ENCODE data around the gene MYO1D.
"Not testable (repeated sequence)": the region's sequence is repeated elsewhere in the genome, so short reads cannot be mapped to it uniquely, and the experiment has no call there.

The MYO1D gene

DNA sequence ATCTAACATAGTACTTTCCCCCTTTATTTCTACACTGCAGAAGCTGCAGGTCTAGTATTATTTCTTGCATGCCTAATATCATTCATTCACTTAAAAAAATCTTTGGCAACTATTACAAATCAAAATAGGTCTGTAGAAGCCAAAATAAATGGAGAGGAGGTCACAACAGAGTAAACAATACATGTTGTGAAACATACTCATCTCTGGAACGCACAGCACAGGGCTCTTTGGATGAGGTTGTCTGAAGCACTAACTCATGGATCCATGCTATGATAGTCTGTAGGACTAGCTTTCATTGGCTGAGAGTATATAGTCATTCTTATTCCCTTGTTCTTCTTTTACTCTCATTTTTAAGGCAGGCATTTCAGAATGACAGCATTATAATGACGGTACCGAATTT, 21.3 kb downstream of the MYO1D start:
- no peak for DNase-seq (ENCODE audit: low read depth in 2 of 2)

DNA sequence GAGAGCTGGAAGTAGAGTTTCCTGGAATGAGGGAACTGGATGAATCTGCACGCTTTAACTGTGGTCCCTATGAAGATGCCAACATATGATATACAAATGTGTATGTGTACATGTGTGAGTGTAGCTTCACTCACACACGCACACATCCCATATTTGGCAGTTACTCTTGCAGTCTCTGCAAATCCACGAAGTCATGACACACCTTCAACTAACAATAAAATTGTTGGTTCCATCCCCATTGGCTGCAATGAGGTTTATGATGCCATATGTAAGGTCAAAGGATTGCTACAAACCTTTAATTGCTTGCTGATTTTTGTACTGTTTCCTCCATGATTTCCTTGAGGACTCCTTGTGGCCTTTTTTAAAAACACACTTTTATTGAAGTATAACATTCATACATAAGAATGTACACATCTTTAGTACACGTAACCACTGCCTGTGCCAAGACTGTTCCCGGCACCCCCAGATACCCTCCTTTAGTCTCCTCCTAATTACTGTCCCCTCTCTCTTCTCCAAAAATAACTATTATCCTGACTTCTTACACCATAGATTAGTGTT, 22.0 kb downstream of the MYO1D start:
- no peak for DNase-seq (ENCODE audit: low read depth in 2 of 2)

DNA sequence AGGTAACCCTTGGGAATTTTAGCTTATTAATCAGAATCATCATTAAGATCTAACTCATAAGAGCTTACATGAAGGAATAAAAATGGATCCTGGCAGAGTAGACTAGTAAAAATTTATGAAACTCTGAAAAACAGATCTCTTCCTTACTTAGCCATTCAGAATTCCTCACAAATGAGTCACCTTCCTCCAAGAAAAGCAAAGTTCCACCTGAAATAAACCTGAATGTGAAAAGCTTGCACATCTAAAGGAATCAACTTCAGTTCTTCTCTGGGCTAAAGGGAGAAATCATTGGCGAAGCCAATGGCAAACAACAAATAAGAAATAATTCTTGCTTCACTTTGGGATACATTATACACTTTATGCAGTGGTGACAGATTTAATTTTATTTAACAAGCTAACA, 22.7 kb downstream of the MYO1D start:
- no peak for DNase-seq (ENCODE audit: low read depth in 2 of 2)

DNA sequence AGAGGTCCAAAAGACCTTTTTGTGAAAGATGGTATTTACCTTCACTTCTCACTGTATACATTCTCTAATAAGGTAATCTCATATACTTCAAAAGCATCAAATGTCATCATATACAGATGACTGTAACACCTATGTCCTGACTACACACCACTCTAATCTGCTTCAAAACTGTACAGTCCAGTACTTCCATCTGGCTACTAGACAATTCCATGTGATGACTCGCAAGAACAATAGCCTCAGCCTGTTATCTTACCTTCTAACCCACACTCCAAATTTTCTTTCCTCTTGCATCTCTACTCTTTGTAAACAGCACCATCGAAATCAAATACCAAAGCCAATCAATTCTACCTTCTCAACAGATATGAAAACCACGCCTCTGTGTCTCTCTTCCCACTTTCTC, 24.1 kb downstream of the MYO1D start:
- no peak for DNase-seq (ENCODE audit: low read depth in 2 of 2)

DNA sequence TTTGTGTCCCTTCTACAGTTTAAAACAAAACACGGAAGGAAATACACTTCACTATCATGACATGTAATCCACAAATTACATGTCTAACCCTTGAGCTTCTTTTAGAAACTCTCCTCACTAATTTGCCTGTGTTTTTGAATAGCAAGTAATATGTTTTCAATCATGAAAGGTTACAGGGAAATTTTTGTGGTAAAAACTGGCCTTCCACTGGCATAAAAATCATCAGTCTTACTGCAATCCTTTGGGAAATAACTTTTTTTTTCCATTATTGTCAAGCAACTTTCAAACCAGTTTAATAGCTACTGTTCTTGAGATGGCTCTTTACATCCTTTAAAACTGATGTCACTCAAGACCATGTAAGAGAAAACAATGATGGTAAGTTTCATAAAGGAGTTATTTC, 27.0 kb downstream of the MYO1D start:
- DNase-seq (ENCODE audit: low read depth in 2 of 2) = no peak

DNA sequence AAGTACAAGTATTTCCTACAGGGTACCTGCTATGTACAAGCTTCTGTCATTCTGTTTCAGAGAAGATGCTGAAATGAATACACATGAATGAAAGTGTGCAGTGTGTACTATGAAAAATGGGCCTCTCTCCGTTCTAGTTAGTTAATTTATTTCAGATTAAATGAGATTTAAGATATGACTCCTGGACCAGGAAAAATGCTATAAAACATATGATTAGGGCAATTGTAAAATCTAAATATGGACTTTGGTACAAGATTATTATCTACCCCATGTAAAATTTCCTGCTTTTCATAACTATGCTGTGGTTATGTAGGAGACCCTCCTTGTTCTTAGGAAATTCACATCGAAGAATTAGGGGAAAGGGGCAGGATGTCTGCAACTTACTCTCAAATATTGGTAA, 28.9 kb downstream of the MYO1D start:
- no peak for DNase-seq (ENCODE audit: low read depth in 2 of 2)

DNA sequence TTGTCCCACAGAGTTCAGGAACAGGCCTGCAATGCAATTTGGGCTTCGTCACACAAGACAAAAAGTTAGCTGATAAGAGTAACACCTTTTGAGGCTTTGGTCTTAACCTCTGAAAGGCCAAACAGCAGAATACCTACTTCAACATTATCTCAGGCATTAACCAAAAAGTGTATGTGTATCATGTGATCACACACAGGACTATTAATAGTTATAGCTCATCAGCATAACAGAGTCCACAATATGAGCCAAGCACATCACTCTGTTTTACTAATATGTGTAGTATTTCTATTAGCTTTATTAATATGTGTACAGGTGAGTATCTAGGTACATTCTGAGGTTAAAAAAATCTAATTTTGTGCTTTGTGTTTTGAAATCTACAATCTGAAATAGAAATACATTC, 30.8 kb downstream of the MYO1D start:
- DNase-seq (ENCODE audit: low read depth in 2 of 2) = no peak

DNA sequence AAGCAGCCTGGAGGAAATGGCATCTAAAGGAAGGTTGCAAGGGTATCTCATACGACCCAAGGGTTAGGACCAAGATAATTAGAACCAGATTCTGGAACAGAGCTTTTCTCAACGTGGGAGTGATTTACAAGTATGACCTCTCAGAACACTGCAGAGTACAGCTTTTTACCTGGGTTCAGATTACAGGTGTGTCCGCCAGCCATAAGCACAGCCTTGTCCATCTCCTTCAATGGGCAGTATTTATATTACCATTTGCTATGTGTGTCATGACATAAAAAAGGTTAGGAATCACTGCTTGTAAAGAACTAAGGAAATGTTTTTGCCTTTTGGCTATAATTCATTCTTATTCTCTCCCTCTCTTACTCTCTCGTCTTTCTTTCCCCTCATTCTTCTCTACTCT, 36.7 kb downstream of the MYO1D start:
- DNase-seq (ENCODE audit: low read depth in 2 of 2) = no peak

DNA sequence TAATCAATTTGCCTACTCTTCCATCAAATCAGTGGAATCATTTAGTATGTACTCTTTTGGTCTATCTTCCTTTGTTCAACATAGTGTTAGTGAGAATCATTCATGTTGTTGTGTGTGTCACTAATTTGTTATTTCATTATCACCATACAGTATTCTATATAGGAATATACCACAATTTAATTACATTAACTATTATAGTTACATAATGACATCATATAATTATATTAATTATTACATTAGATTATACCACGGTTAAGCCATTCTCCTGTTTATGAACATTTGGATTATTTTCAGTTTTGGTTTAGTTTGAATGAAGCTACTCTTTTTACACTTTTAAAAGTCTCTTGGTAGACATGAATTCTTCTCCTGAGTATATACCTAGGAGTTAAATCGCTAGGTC, 40.4 kb downstream of the MYO1D start:
- no peak for DNase-seq (ENCODE audit: low read depth in 2 of 2)

DNA sequence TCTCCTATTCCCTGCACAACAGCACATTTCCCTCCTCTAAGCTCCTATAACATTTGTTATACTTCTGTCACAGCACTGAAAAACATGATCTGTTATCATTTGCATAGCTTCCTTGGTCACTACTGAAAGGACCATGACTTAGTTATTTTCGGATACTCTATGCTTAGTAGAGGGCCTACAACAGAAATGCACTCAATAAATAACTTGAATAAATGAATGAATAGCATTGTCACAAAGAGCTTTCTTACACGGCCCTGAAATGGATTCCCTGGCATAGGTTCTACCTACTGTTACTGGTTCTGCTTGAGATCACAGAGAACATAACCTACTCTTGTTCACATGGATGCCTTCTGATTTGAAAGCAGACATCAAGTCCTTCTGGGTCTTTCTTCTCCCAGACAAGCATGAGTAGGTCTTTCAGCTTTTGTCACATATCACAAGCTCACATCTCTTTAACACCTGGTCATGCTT, 41.6 kb downstream of the MYO1D start:
- no peak for DNase-seq (ENCODE audit: low read depth in 2 of 2)

DNA sequence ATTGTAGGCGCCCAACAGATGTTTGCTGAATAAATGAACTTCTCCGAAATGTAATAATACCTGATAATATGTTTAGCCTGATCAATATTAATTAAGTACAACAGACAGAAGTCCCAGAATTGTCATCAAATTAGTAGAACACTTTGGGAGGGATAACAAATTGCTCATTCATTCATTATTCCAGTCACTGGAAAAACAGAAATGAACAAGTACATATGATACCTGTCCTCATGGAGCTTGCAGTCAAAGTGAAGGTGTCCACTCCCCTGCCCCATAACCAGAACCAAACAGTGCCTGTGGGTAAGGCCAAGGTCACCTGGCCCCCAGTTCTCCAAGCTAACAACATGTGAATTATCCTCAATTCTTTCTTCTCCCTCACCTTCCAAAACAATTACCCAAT, 42.8 kb downstream of the MYO1D start:
- DNase-seq (ENCODE audit: low read depth in 2 of 2) = no peak

DNA sequence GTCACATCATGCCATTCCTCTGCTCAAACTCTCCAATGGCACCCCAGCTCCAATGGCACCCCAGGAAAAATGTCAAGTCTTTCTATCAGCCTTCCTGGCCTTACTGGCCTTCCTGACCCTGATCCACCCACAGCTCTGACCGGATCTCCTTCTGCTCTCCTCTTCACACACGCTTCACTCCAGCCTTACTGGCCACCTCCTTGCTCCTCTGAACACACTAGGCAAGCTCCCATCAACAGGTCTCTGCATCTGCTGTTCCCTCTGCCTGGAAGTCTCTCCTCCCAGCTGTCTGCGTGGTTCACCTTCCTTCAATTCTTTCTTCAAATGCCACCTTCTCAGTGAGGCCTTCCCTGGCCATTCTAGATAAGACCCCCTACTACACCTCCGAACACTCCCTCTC, 43.4 kb downstream of the MYO1D start:
- no peak for DNase-seq (ENCODE audit: low read depth in 2 of 2)

DNA sequence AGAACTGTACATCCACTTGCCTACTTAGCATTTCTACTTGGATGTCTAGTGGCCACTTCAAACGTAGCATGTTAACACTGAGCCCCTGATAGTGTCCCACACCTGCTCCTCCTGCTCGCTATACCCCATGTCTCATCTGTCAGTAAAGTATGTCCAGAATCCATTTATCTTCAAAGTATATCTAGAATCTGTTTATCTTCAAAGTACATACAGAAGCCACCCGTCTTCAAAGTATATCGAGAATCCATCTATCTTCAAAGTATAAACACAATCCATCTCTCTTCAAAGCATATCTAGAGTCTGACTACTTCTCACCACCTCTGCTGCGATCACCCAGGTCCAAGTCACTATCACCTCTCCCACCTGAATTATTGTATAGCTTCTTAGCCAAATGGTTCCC, 43.8 kb downstream of the MYO1D start:
- DNase-seq (ENCODE audit: low read depth in 2 of 2) = no peak

DNA sequence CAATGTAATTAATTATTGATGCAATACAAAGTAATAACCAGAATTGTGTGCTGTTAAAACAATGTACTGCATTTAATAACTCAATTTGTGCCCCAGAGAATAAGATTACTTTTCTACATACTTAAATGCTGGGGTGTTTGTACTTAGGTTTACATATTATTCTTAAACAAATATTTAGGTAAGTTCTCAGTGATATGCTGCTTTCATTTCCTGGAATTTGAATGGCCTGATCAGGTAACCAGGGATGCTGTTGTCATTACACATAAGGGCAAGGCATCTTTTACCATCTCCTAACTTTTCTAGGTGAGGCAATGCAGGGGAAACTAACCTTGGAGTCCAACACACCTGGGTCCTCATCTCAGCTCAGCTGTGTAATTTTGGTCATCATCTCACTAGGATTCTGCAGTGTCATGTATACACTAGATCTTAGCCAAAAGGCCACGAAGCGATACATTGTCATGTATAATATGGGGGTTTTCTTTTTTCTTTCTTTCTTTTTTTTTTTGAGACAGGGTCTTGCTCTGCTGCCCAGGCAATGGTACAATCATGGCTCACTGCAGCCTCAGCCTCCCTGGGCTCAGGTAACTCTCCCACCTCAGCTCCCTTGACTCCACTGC, 45.2 kb downstream of the MYO1D start:
- DNase-seq (ENCODE audit: low read depth in 2 of 2) = no peak

DNA sequence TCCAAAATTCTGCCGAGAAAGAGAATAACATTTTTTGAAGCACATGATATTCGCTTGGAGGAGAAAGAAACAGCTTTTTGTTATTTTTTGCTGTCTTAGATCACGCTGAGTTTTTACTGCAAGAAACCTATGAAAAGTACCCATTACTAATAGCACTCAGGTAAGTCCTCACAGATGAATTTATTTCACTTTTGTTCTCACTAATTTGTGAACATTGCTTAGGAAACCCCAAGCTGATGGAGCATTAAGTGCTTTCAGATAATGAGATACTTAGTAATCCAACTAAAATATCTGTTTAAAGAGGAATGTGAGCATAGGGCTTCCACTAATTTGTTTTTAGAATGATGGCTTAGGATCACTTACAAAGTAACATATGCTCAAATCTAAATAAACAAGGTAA, 45.7 kb downstream of the MYO1D start:
- DNase-seq (ENCODE audit: low read depth in 2 of 2) = no peak

DNA sequence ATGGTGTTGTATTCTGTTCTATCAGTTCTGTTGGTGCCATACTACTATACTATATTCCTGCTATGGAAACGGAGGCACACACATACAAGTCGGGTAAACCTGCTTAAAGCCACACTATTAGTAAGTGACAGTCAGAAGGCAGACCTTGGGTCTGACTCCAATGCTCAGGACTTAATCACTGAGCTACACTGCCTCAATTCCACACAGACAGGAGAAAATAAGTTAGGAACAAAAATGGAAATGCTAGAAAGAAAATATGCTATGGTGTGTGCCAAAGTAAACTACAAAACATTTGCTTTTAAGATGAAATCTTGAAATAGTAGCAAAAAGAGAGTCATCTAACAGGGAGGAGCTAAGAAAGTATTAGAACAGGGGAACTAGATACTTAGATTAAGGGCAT, 48.1 kb downstream of the MYO1D start:
- no peak for DNase-seq (ENCODE audit: low read depth in 2 of 2)

DNA sequence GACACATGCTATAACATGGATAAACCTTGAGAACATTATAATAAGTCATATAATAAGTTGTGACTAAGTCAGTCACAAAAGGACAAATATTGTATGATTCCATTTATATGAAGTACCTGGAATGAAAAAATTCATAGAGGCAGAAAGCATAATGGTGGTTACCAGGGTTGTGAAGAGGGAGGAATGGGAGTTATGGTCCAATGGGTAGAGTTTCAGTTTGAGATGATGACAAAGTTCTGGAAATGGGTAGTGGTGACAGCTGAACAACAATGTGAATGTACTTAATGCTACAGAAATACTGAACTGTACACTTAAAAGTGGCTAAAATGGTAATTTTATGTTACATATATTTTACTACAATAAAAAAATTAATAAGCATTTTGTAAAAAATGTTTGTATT, 49.7 kb downstream of the MYO1D start:
- no peak for DNase-seq (ENCODE audit: low read depth in 2 of 2)

DNA sequence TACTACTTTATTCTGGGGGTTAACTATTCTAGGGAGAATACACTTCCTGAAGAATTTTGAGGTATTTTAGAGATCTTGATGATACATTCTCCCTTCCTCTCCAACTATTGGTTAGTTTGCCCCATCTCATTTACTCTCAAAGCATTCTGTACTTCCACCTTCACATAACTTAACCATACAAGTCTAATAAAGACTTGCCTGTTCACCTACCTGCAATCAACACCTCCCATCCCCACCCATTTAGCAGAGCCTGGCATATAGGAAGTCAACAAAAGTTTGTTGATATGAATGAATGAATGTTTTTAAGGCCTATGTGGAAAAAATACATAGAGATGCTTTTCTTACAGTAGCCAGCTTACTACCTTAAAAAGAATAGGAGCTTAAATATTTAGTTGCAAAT, 50.8 kb downstream of the MYO1D start:
- DNase-seq (ENCODE audit: low read depth in 2 of 2) = no peak

DNA sequence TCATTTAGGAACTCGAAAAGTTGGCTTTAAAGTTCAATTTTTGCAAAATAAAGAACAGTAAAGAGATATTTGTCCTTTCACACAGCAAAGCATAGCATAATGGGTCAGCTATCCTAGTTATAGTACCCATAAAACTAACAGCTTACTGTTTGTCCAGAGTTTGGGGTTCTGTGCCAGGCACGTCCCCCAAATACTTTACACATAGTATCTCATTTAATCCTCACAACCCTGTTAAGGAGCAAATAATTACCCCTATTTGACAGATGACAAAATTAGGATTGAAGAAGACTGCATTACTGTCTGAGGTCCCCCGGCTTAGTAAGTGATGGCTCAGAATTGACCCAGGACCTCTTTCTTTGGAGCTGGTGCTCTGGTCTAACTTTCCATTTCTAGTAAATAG, 52.6 kb downstream of the MYO1D start:
- DNase-seq (ENCODE audit: low read depth in 2 of 2) = no peak

DNA sequence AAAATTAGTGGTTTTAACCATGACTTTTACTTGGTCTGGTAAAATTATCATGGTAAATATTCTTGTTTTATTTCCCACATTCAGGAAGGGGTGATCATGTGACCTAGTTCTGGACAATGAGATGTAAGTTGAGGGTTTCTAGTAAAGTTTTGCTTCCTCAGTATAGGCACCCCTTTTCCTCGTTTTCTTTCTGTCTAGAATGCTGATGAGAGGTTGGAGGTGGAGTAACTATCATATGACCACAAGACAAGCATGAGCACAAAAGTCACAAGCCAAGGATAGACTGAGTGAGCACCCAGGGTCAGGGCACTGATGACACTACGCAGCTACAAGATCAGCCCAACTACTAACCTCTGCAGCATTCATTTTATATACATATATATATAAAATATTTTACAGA, 53.9 kb downstream of the MYO1D start:
- no peak for DNase-seq (ENCODE audit: low read depth in 2 of 2)

DNA sequence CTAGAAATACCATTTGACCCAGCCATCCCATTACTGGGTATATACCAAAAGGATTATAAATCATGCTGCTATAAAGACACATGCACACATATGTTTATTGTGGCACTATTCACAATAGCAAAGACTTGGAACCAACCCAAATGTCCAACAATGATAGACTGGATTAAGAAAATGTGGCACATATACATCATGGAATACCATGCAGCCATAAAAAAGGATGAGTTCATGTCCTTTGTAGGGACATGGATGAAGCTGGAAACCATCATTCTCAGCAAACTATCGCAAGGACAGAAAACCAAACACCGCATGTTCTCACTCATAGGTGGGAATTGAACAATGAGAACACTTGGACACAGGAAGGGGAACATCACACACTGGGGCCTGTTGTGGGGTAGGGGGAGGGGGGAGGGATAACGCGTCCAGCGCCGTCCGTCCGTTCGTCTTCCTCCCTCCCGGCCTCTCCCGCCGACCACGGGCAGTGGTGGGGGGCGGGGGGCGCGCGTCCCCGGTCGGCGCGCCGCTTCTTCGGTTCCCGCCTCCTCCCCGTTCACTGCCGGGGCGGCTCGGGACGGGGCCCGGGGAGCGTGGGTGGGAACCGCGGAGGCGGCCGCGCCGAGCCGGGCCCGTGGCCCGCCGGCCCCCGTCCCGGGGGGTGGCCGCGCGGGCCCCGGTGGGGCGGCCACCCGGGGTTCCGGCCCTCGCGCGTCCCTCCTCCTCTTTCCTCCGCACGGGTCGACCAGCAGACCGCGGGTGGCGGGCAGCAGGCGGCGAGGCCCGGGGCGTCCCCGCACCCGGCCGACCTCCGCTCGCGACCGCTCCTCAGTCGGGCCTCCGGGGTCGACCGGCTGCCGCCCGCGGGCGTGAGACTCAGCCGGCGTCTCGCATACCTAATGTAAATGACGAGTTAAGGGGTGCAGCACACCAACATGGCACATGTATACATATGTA, 54.7 kb downstream of the MYO1D start:
- DNase-seq (ENCODE audit: low read depth in 2 of 2) = not testable (repeated sequence)

DNA sequence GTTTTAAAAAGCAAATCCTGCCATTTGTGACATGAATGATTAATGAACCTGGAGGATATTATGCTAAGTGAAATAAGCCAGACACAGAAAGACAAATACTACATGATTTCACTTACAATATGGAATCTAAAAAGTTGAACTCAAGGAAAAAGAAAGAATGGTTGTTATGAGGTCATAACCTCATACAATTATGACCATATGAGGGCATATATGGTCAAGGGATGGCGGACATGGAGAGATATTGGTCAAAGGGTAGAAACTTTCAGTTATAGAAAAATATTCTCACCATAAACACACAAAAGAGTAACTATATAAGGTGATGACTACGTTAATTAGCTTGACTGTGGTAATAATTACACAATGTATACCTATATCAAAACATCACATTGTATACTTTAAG, 56.5 kb downstream of the MYO1D start:
- no peak for DNase-seq (ENCODE audit: low read depth in 2 of 2)

DNA sequence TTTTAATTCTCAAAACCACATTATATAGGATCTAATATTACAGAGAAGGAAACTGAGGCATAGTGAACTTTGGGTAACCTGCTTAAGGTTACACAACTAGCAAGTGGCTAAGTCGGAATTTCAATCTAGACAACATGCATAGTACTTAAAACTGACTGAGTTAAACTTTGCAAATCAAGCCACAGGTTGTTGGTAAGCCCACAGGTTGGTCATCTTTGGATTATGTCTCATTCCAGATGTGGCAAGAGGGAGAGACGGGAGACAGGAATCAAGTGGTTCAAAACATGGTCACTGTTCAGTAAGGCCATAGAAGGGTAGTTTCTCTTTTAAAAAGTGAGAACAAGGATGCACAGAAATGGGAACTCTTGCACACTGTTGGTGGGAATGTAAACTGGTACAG, 57.1 kb downstream of the MYO1D start:
- no peak for DNase-seq (ENCODE audit: low read depth in 2 of 2)

All from stimulated activated CD4-positive, alpha-beta T cell treated with anti-CD3 and anti-CD28 coated beads, Interleukin-15, amount 100 ng/mL, for 48 hours (primary cell).